Ramos (cell line): Measurements from ENCODE around the gene COPS3.
"Not testable (repeated sequence)": the region's sequence is repeated elsewhere in the genome, so short reads cannot be mapped to it uniquely, and the experiment has no call there.

ENCODE experiments used
- in situ Hi-C: fragments of 300-500 bp; cut with MboI; formaldehyde crosslinking; loops from one replicate; pipeline ENCODE4 v1.14.3; 2022; ENCODE audit warnings: low sequenced_read_pairs; ENCODE audit not compliant: unreplicated experiment

The COPS3 gene

GRCh38 chr17:17303847-17304490, 22.9 kb upstream of the COPS3 start:
- in situ Hi-C loops, result no loop called here

- in situ Hi-C loops, result no loop called here
These were observed 22.2 kb upstream of the COPS3 start, which contains the start of gene NT5M for GRCh38 chr17:17303010-17303846. Gene NT5M, plus strand, starts transcription at chr17:17303373. Its CDS starts 178 bp downstream, at chr17:17303551.

GRCh38 chr17:17301659-17302058, 20.6 kb upstream of the COPS3 start:
- in situ Hi-C loops, result not testable (repeated sequence)

- in situ Hi-C loops, result no loop called here
These were observed 19.9 kb upstream of the COPS3 start for GRCh38 chr17:17300624-17301568.

GRCh38 chr17:17298108-17298507, 17.1 kb upstream of the COPS3 start:
- in situ Hi-C loops, result no loop called here

- in situ Hi-C loops, result no loop called here
These were observed 16.2 kb upstream of the COPS3 start for GRCh38 chr17:17297217-17297616.

- in situ Hi-C loops, result no loop called here
These were observed 14.1 kb upstream of the COPS3 start for GRCh38 chr17:17295141-17295540.

GRCh38 chr17:17289701-17290100, 8.7 kb upstream of the COPS3 start:
- in situ Hi-C loops, result no loop called here

DNA sequence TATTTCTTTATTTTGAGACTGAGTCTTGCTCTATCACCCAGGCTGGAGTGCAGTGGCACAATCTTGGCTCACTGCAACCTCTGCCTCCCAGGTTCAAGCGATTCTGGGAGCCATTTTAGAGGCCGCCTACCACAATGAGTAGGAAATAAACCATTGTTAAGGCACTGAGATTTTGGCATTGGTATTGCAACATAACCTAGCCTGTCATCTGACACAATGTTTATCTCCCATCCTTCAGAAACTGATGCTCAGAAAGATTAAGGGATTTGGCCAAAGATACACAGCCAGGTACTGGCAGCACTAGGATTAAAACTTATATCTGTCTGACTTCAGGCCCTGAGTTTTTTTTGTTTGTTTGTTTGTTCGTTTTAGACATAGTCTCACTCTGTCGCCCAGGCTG, 8.0 kb upstream of the COPS3 start:
- in situ Hi-C loops, result no loop called here

DNA sequence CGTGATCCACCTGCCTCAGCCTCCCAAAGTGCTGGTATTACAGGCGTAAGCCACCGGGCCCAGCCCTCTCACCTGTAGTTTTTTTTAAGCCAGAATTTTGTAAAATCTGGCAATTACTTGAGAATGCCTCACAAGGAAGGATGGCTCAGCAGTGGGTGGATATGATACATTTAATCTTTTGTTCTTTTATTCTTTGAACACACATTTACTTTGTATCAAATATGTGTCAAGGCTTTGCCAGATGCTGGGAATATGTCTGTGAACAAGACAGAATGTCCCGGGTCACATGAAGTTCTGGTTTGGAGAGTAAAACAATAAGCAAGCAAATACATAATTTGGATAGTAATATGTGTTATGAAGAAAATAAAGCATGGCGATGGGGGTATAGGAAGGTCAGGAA, 4.9 kb upstream of the COPS3 start:
- in situ Hi-C loops, result no loop called here

GRCh38 chr17:17279316-17279715, 1.7 kb downstream of the COPS3 start:
- in situ Hi-C loops, result no loop called here

- in situ Hi-C loops, result not testable (repeated sequence)
These were observed 3.6 kb downstream of the COPS3 start for GRCh38 chr17:17277431-17277830.

GRCh38 chr17:17275971-17276370, 5.1 kb downstream of the COPS3 start:
- in situ Hi-C loops, result no loop called here

DNA sequence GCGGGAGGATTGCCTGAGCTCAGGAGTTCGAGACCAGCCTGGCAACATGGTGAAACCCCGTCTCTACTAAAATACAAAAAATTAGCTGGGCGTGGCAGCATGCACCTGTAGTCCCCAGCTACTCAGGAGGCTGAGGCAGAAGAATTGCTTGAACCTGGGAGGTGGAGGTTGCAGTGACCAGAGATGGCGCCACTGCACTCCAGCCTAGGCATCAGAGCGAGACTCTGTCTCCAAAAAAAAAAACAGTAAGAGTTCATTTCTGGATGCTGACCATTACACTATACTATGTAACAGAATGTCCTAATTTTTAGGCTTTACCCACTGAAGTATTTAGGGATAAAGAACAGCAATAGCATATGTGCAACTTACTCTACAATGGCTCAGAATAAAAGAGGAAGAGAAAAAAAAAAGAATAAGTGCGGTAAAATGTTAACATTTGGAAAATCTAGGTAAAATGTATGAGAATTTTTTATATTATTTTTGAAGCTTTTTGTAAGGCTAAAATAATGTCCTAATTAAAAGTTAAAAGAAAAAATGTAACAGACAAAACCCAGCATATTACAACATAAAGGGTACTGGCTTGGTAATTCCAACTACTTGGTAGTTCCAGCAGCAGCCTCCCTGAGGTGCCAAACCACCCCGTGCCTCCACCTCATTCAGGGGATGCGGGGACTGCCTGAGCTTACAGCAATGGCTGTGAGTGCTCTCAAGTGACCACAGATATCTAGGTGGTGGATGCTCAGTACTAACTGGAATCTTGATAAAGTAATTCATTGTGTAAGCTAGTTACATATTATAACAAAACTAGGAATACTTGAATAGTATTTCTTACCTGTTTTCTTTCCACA, 10.9 kb downstream of the COPS3 start:
- in situ Hi-C loops, result no loop called here

DNA sequence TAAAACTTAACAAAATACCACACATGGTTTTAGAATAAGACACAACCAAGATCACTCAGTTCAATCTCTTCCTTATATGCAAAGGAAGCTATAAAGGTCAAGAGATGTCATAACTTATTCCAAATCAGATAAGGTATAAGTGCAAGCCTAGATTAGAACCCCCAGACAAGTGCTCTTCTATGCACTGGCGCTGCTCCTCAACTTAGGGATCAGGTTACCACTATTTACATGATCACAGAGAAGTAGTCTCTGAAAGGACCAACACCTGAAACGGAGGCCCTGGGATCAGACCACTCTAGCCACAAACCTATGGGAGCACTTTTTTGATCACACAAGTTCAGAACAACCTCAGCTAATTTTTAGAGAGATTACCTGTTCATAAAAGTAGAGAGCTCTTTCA, 16.6 kb downstream of the COPS3 start:
- in situ Hi-C loops, result no loop called here

GRCh38 chr17:17258998-17259397, 22.0 kb downstream of the COPS3 start:
- in situ Hi-C loops, result no loop called here

GRCh38 chr17:17258011-17258410, 23.0 kb downstream of the COPS3 start:
- in situ Hi-C loops, result no loop called here

DNA sequence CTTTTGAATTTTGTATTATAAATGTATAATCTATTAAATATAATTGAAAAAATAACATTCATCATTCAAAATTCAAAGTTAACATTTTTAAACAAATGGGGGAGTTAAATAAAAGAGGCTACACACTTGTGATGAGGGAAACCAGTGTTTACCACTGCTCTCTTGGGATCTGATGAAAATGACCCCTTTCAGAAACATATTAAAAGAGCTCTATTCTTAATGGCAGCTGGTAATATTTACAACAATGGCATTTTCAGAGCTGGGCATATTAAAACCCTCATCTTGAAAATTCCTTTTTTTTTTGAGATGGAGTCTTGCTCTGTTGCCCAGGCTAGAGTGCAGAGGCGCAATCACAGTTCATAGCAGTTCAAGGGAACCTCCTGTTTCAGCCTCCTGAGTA, 24.7 kb downstream of the COPS3 start:
- in situ Hi-C loops, result no loop called here

GRCh38 chr17:17255689-17256088, 25.4 kb downstream of the COPS3 start:
- in situ Hi-C loops, result not testable (repeated sequence)

GRCh38 chr17:17254036-17254435, 27.0 kb downstream of the COPS3 start:
- in situ Hi-C loops, result no loop called here
